GM12872 (cell line): ENCODE data around the gene SORCS2.

ENCODE experiments used
- TF ChIP-seq, protein P1 (sequence below): IDR thresholded peaks from 3 replicates; pipeline ENCODE4 v1.5.1; 2011; ENCODE audit warnings: low read depth, mild to moderate bottlenecking, low read length, moderate library complexity; ENCODE audit not compliant: insufficient read depth

Gene SORCS2

DNA sequence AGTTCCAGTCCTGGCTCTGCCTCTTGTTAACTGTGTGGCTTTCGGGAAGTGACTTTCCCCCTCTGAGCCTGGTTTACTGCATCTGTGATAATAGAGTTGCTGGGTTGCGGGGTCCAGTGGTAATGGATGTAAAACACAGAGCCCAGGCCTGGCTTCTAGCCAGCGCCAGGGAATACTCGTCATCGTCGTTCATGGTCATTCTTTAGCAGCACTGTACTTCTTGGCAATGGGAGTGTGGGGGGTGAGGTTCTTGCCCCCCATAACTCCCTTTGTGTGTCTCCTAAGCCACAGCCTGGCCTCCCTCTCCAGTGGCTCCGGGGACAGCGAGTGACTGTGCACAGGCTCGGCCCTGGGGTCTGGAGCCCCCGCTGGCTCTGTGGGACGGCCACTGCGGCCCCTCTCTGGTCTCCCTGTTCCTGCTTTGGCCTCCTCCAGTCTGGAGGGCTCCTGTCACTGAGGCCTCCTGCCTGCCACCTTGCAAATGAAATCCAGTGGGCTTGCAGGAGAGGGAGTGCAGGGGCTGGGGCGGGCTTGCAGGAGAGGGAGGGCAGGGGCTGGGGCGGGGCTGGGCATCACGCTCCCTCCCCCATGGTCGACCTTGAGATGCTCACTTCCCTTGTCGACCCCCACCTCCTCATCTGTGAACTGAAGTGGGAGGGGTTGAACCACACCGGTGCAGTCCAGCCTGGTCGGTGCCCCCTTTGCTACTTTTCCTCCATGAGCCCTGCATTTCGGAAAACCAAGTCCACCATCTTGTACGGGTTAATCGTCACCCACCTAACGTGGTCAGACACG is 229.2 kb downstream of the SORCS2 start:
- TF ChIP-seq, protein P1, sequence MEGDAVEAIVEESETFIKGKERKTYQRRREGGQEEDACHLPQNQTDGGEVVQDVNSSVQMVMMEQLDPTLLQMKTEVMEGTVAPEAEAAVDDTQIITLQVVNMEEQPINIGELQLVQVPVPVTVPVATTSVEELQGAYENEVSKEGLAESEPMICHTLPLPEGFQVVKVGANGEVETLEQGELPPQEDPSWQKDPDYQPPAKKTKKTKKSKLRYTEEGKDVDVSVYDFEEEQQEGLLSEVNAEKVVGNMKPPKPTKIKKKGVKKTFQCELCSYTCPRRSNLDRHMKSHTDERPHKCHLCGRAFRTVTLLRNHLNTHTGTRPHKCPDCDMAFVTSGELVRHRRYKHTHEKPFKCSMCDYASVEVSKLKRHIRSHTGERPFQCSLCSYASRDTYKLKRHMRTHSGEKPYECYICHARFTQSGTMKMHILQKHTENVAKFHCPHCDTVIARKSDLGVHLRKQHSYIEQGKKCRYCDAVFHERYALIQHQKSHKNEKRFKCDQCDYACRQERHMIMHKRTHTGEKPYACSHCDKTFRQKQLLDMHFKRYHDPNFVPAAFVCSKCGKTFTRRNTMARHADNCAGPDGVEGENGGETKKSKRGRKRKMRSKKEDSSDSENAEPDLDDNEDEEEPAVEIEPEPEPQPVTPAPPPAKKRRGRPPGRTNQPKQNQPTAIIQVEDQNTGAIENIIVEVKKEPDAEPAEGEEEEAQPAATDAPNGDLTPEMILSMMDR: no peak

DNA sequence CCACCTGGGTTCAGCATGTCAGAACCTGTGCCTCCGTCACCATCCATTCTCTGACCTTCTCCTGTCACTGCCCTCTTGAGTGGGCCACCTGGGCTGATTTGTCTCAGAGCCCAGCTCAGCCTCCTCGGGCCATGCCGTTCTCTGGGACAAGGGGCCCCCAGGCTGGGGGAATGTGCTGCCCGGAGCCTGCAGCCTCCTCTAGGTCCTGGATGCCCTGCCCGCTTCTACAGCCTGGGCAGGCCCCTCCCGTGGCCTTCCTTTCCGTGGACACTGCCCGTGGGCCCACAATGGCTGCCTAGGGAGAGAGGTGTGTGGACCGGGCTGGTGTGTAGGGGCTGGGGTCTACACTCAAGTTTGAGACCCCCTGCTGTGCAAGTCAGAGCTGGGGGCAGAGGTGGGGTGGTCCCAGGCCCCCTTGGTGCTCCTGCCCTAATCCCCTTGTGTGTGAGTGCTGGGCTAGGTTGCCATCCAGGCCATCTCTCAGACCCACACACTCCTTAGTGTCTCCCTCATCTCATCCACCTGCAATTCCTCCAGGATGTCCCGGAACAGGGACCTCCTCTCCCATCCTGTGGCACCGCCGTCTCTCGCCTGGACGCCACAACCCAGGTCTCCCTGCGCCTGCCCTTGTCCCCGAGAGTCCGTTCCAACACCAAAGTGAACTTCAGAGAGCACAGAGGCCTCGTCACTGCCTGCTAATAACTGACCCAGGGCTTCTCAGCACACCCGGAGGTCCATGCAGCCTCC is 230.0 kb downstream of the SORCS2 start:
- TF ChIP-seq, protein P1: no peak

DNA sequence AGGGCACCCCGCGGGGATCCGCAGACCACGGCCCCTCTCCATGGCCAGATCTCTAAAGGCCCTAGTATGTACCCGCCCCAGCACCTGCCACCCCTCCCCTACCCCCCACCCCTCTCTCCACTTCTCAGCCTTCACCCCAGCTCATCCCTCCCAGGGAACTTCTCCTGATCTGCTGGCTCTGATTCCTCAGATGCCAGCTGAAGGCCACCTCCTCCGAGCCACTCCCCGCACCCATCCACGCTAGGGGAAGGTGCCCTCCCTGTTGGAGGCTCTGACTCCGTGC is 230.5 kb downstream of the SORCS2 start:
- TF ChIP-seq, protein P1: no peak

DNA sequence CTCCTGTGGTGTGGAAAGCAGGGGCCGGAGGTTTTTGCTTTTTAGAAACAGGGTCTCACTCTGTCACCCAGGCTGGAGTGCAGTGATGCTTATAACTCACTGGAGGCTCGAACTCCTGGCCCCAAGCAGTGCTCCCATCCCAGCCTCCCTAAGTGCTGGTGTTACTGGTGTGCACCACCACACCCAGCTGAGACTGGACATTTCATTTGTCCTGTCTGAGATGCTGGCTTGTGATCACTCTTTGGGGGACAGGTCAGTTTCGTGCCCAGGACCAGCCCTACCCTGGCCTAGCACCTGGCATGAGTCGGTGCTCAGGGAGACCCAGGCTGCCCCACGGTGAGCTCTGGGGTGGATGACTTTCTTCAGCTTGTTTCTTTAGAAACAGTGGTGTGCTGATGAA is 231.1 kb downstream of the SORCS2 start:
- TF ChIP-seq, protein P1: no peak

DNA sequence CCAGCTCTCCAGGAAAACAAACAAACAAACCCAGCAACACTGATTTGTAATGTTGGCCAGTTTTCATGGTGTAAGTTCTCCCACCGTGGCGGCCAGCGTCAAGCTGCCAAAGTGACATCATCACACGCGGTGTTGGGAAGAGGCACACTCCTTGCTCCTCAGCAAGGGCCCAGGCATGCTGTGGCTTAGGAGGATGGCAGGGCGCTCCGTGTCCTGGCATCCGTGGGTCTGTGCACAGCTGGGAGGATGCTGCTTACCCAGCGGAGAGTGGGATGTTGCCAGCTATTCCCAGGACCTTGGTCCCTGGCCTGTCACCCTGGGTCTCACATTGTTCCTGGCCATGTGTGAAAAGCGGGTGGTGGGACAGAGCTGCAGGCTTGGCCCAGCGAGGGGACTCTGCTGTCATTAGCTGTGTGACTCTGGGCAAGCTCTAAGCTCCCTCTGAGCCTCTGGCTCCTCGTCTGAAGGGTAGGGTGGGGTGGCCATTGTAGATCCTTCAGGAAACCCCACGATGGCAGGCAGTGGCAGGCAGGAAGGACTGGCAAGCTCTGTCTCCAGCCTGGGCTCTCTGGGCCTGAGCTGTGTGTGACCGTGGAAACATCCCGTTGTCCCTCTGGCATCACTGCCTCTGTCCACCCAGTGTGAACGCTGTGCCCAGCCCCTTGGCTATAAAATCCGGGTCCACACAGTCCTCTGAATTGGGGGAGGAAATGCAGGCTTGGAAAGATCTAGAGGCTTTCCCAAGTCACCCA is 231.6 kb downstream of the SORCS2 start:
- TF ChIP-seq, protein P1: no peak

DNA sequence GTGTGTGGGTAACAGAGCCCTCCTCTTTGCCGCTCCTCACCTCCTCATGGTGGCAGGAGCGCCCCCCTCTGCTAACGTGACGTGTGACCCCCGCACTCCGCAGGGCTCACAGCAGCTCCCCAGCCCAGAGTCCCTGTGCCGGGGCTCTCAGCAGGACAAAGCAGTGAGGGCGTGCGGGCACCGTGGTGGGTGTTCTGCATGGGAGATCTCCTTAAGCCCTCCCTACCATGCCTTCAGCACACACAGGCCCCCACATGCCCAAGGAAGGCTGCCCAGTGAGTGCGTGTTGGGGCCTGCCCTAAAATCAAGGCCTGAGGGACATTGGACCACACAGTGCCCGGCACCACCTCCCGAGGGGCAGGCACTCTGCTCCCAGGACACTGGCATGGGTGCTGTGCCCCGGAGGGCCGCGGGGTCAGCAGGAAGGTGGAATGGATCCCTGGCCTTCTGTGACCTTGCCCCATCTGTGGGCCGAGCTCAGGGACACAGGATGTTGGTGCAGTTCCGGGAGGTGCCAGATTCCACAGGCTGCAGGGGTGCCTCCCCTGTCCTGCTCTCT is 232.3 kb downstream of the SORCS2 start:
- TF ChIP-seq, protein P1: no peak

DNA sequence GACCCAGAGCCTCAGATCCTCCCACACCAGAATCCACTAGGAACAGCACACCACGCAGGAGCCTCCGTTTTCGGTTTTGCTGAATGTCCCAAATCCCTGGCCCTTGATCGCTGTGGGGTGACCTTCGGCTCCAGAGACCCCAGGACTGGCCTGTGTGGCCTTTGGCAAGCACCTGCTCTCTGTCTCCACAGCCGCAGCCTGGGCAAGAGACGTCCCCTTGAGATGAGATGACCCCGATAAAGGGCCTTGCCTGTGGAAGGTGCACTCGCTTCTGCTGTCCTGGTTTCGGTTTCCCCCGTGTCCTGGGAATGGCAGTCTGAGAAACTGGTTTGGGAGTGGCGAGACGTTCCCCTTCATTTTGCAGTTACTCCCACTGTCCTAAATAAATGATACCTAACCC is 232.8 kb downstream of the SORCS2 start:
- TF ChIP-seq, protein P1: no peak
